ENCODE data around the gene LHB. TPM values are rescaled to one million over a fixed set of nuclear protein-coding genes. Genes with fewer than 3 reads are reported as not detected.
A peak's percentile ranks its signal among the peaks of the same experiment; 100 is the strongest.

The LHB gene
- total RNA-seq, 1 experiment from 2014 or later: not detected

DNA sequence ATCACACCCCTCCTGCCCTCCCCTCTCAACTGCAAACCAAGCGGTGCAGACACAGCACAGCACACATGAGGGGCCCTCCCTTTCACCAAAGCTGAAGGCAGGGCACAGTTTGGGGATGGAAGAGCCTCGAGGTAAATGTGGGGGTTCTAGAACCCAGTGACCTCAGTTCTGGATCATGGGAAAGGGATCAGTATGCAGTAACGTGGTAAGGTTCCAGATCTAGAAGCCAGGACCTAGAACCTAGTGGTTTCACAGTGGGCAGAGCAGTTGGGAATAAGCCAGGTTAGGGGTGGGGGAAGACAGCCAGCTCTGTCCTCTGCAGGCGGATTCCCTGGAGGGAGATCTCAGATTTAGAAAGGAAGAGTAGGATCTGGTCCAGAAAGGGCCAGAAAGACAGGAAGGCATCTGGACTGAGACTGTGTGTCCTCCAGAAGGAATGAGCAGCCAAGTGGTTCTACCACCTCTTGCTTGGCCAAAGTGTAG, 48.7 kb downstream of the LHB start:
- H3K14ac ChIP-seq (ENCODE audit: insufficient read depth, low read length): no peak overlapping the region
- Mint-ChIP-seq H3K4me3 (peak overlapping the region in 1 of 2 experiments; percentile 44; a peak in 1 of 5 replicates), H3K9me3 (peaks cover 0 to 5% of the 10 kb centered on the region in 2 experiments; a peak in 1 of 5 replicates), H3K27me3 (ENCODE audit: low read depth) (peaks cover 2% of the 10 kb centered on the region; the same call in 1 of the 2 replicates), H3K4me1 (peaks cover 26 to 43% of the 10 kb centered on the region in 2 experiments), H3K36me3 (ENCODE audit: insufficient read depth in 1 of 3, low read depth in 3 of 3) (peaks cover 36 to 54% (median 52%) of the 10 kb centered on the region in 3 experiments; a peak in 6 of 7 replicates), H3K27ac (peak overlapping the region in 2 of 3 experiments; percentile 50 to 66; a peak in 2 of 7 replicates)
- H3K4me2 ChIP-seq (ENCODE audit: insufficient read depth, insufficient read length, low read length): no peak overlapping the region
- peaks cover 14% of the 10 kb centered on the region for H3K23me2 ChIP-seq (ENCODE audit: insufficient read length, low read depth, low read length, poor library complexity, severe bottlenecking)
- H4K20me1 ChIP-seq (ENCODE audit: control insufficient read depth, insufficient read depth, insufficient read length): peaks cover 3% of the 10 kb centered on the region
- H4K8ac ChIP-seq (replicated peaks; ENCODE audit: insufficient read length, low read depth, low read length): no peak overlapping the region
- H3K79me2 ChIP-seq (ENCODE audit: insufficient read depth, low read length): no peaks in the 10 kb centered on the region
- H4K5ac ChIP-seq (ENCODE audit: insufficient read length, low read depth, low read length): no peak overlapping the region
- WGBS (ENCODE audit: extremely low coverage, insufficient read length, low lambda C conversion rate): no CpG with 5 or more reads among the region's 4 CpGs
- TF ChIP-seq, protein P1, sequence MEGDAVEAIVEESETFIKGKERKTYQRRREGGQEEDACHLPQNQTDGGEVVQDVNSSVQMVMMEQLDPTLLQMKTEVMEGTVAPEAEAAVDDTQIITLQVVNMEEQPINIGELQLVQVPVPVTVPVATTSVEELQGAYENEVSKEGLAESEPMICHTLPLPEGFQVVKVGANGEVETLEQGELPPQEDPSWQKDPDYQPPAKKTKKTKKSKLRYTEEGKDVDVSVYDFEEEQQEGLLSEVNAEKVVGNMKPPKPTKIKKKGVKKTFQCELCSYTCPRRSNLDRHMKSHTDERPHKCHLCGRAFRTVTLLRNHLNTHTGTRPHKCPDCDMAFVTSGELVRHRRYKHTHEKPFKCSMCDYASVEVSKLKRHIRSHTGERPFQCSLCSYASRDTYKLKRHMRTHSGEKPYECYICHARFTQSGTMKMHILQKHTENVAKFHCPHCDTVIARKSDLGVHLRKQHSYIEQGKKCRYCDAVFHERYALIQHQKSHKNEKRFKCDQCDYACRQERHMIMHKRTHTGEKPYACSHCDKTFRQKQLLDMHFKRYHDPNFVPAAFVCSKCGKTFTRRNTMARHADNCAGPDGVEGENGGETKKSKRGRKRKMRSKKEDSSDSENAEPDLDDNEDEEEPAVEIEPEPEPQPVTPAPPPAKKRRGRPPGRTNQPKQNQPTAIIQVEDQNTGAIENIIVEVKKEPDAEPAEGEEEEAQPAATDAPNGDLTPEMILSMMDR (conservative IDR thresholded peaks at IDR 0.05): no peak
- no peak overlapping the region for H3K9ac ChIP-seq (ENCODE audit: extremely low read depth, insufficient read length, low read length)
- H3K4ac ChIP-seq (ENCODE audit: low read depth, low read length): no peak overlapping the region
- H3K23ac ChIP-seq (ENCODE audit: insufficient read length, low read depth, low read length): no peak overlapping the region
- H3T11ph ChIP-seq (ENCODE audit: low read length): no peak overlapping the region
- H2AFZ ChIP-seq (ENCODE audit: low read length): no peak overlapping the region
- H3K4me1 ChIP-seq (ENCODE audit: insufficient read depth, low read length): no peaks in the 10 kb centered on the region
- DNase-seq: no peak
- no peak overlapping the region for H4K91ac ChIP-seq (ENCODE audit: insufficient read length, low read depth, low read length)
- no peak overlapping the region for H2BK15ac ChIP-seq (ENCODE audit: low read depth, low read length)
- no peak overlapping the region for H3K56ac ChIP-seq (ENCODE audit: insufficient read length, low read depth, low read length)
- no peak overlapping the region for H3K27ac ChIP-seq (ENCODE audit: insufficient read length, low read depth, low read length)
- no peaks in the 10 kb centered on the region for H3K9me3 ChIP-seq (ENCODE audit: control insufficient read depth, low read depth, low read length)
- no peaks in the 10 kb centered on the region for H3K79me1 ChIP-seq (ENCODE audit: insufficient read depth, low read depth, low read length, poor library complexity, severe bottlenecking)
- H2BK12ac ChIP-seq (ENCODE audit: insufficient read length, low read depth, low read length): no peak overlapping the region
- no peak overlapping the region for H3K18ac ChIP-seq (ENCODE audit: insufficient read length, low read depth, low read length)
- no peak overlapping the region for H2BK5ac ChIP-seq (ENCODE audit: insufficient read length, low read length)
- no peak overlapping the region for H2BK20ac ChIP-seq (ENCODE audit: low read depth, low read length, poor library complexity, severe bottlenecking)
- no peaks in the 10 kb centered on the region for H3K27me3 ChIP-seq (ENCODE audit: insufficient read depth, low read length)
- H2AK5ac ChIP-seq (ENCODE audit: insufficient read length, low read length): no peak overlapping the region
- H2BK120ac ChIP-seq (ENCODE audit: low read depth, low read length, poor library complexity, severe bottlenecking): no peak overlapping the region
